ENCODE measurements around the gene RIT1.

GRCh38 chr1:155864393-155864792 lies 46.8 kb downstream of the RIT1 start:
- TF ChIP-seq POLR2A (IDR thresholded peaks at IDR 0.05) (no peak), CTCF (IDR thresholded peaks at IDR 0.05) (no peak)

All from adrenal gland (tissue), 5 donors.